ENCODE measurements around the gene ERF. TPM values are rescaled to one million over a fixed set of nuclear protein-coding genes. Genes with fewer than 3 reads are reported as not detected.

Gene ERF
- total and polyA plus RNA-seq, 2 experiments from 2014 or later, result 24.4 to 47.1 TPM

DNA sequence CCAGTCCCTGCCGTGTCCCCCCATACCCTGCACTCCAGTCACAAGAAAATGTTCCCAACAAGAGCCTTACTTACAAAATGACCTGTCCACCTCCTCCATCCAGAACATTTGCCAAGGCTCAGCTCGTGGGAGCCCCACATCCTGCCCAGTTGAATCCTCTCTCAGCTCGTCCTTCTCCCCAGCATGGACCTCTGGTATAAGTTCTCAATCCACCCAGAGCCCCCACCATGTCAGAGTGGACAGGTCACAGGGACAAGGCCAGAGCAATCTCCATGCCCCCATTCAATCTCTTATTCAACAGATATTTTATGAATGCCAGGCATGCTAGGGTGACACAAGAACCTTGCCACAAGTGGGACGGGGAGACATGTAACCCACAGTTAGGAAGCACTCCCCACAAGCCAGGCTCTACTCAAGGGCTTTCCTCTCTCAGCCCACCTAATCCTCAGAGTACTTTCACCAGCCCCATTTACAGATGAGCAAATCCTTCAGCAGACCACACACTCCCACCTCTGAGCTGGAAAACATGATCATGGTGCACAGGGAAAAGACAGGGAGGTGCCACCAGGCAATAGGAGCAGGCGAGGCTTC is 52.5 kb downstream of the ERF start:
- Histone ChIP-seq H3K27me3 (no peaks in the 10 kb centered on the region), H3K9me2 (replicated peaks; ENCODE audit: insufficient read depth) (no peaks in the 10 kb centered on the region), H3K79me2 (no peaks in the 10 kb centered on the region), H3K4me2 (no peak overlapping the region), H3K4me1 (ENCODE audit: insufficient read depth) (no peaks in the 10 kb centered on the region), H3K27ac (no peak overlapping the region), H3K4me3 (no peak overlapping the region), H3K36me3 (replicated peaks; ENCODE audit: insufficient read depth, low read depth) (no peaks in the 10 kb centered on the region), H4K20me1 (ENCODE audit: insufficient read depth, poor library complexity, severe bottlenecking) (peaks cover 31% of the 10 kb centered on the region), H3K9me3 (ENCODE audit: low read depth) (no peaks in the 10 kb centered on the region), H2AFZ (no peak overlapping the region)
- no peak for TF ChIP-seq CTCF (IDR thresholded peaks at IDR 0.05; ENCODE audit: poor library complexity)
- DNase-seq (ENCODE audit: low spot score), result no peak
- 92% methylated on average over 5 of the region's 5 CpGs for WGBS (ENCODE audit: low lambda C conversion rate, missing lambda C conversion rate)

DNA sequence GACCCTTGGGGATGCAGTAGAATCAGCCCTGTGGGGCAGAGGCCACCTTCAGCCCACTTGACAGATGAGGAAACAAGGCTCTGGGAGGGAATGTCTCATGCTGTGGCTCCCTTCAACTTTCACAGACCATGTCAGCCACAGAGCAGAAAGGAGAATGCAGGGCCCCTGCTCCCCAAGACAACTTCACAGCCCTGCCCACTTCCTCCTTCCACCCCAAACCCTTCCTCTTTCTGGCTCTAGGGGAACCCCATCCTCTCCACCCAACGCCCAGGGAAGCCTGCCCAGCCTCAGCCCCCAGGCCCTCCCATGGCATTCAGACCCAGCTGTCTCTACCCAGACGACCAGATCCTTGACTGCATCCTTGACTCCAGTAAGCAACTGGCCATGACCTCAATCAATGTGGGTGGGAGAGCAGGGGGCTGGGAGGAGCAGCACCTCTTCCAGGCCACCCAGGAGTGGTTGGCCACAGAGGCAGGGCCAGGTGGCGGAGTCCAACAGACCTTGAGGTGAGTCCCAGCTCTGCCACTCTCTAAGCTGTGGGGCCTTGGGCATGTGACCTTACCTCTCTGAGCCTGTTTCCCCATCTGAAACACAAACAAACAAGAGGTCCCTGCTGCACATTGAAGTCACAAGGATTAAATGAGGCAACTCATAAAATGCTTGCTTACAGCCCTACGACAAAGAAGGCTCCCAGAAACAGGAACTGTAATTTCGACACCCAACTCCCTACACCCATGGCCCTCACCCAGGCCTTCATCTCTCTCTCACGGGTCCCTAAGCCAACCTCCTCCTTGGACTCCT is 53.2 kb downstream of the ERF start:
- Histone ChIP-seq H3K4me1 (ENCODE audit: insufficient read depth) (no peaks in the 10 kb centered on the region), H3K4me3 (no peak overlapping the region), H4K20me1 (ENCODE audit: insufficient read depth, poor library complexity, severe bottlenecking) (peaks cover 28% of the 10 kb centered on the region), H3K4me2 (no peak overlapping the region), H3K9me2 (replicated peaks; ENCODE audit: insufficient read depth) (no peaks in the 10 kb centered on the region), H3K27ac (no peak overlapping the region), H2AFZ (no peak overlapping the region), H3K36me3 (replicated peaks; ENCODE audit: insufficient read depth, low read depth) (no peaks in the 10 kb centered on the region), H3K27me3 (no peaks in the 10 kb centered on the region), H3K9me3 (ENCODE audit: low read depth) (no peaks in the 10 kb centered on the region), H3K79me2 (no peaks in the 10 kb centered on the region)
- no peak for DNase-seq (ENCODE audit: low spot score)
- TF ChIP-seq CTCF (IDR thresholded peaks at IDR 0.05; ENCODE audit: poor library complexity) (no peak), EZH2phosphoT487 (IDR thresholded peaks at IDR 0.05; ENCODE audit: low read depth, severe bottlenecking, unreplicated experiment) (no peak), EZH2 (IDR thresholded peaks at IDR 0.05; ENCODE audit: borderline replicate concordance) (no peak)
- 91% methylated on average over 6 of the region's 6 CpGs for WGBS (ENCODE audit: low lambda C conversion rate, missing lambda C conversion rate)

GRCh38 chr19:42200116-42200715 is 54.7 kb downstream of the ERF start:
- no peaks in the 10 kb centered on the region for H3K9me3 ChIP-seq (ENCODE audit: low read depth)
- H3K9me2 ChIP-seq (replicated peaks; ENCODE audit: insufficient read depth), result no peaks in the 10 kb centered on the region
- no peak overlapping the region for H2AFZ ChIP-seq
- H3K27ac ChIP-seq, result no peak overlapping the region
- peaks cover 21% of the 10 kb centered on the region for H4K20me1 ChIP-seq (ENCODE audit: insufficient read depth, poor library complexity, severe bottlenecking)
- WGBS (ENCODE audit: low lambda C conversion rate, missing lambda C conversion rate), result 99% methylated on average over 5 of the region's 5 CpGs
- H3K4me2 ChIP-seq, result no peak overlapping the region
- no peaks in the 10 kb centered on the region for H3K36me3 ChIP-seq (replicated peaks; ENCODE audit: insufficient read depth, low read depth)
- H3K79me2 ChIP-seq, result no peaks in the 10 kb centered on the region
- no peaks in the 10 kb centered on the region for H3K27me3 ChIP-seq
- no peak overlapping the region for H3K4me3 ChIP-seq
- no peaks in the 10 kb centered on the region for H3K4me1 ChIP-seq (ENCODE audit: insufficient read depth)
- no peak for DNase-seq (ENCODE audit: low spot score)
- TF ChIP-seq CTCF (IDR thresholded peaks at IDR 0.05; ENCODE audit: poor library complexity), result no peak
- TF ChIP-seq EZH2 (IDR thresholded peaks at IDR 0.05; ENCODE audit: borderline replicate concordance), result no peak
- TF ChIP-seq EZH2phosphoT487 (IDR thresholded peaks at IDR 0.05; ENCODE audit: low read depth, severe bottlenecking, unreplicated experiment), result no peak
